Measurements from ENCODE around the gene TMPRSS12. TPM values are rescaled to one million over a fixed set of nuclear protein-coding genes. Genes with fewer than 3 reads are reported as not detected.
"Not testable (repeated sequence)": the region's sequence is repeated elsewhere in the genome, so short reads cannot be mapped to it uniquely, and the experiment has no call there.

Gene TMPRSS12
- total and polyA plus RNA-seq, 2 donors (not counting 1 experiment from before 2014, with no cell fraction given): not detected

DNA sequence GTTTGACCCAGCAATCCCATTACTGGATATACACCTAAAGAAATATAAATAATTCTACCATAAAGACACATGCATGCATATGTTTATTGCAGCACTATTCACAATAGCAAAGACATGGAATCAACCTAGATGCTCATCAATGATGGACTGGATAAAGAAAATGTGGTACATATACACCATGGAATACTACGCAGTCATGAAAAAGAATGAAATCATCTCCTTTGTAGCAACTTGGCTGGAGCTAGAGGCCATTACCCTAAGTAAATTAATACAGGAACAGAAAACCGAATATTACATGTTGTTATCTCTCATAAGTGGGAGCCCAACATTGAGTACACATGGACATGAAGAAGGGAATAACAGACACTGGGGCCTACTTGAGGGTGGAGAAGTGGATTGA is 13.0 kb downstream of the TMPRSS12 start:
- CTCF ChIA-PET; H3K9ac ChIP-seq (ENCODE audit: low read length); H3K9me3 Mint-ChIP-seq (ENCODE audit: insufficient read depth); H3K36me3 ChIP-seq (replicated peaks in 1 of 2; ENCODE audit: control extremely low read depth in 1 of 2, control insufficient read depth in 1 of 2, extremely low read depth in 1 of 2, insufficient read depth in 2 of 2, low read length in 1 of 2); H3K4me3 ChIP-seq (ENCODE audit: control extremely low read depth in 1 of 5, extremely low read depth in 1 of 5, insufficient read depth in 1 of 5, low read depth in 2 of 5, low read length in 4 of 5); H3K79me2 ChIP-seq (ENCODE audit: control insufficient read depth, insufficient read depth, low read length); H2AFZ ChIP-seq (ENCODE audit: insufficient read depth, low read depth, low read length, poor library complexity, severe bottlenecking); H3K4me1 Mint-ChIP-seq; H3K4me3 Mint-ChIP-seq; DNase-seq; ATAC-seq (ENCODE audit: low read depth); H3K27me3 ChIP-seq (replicated peaks in 1 of 4; ENCODE audit: control extremely low read depth in 1 of 4, control insufficient read depth in 3 of 4, insufficient read depth in 4 of 4, low read length in 3 of 4); intact Hi-C loops (cut with micrococcal nuclease); H3K27ac ChIP-seq (ENCODE audit: low read length in 2 of 2); H3K4me1 ChIP-seq (ENCODE audit: control insufficient read depth in 2 of 2, insufficient read depth in 2 of 2, low read length in 2 of 2); H3K27me3 Mint-ChIP-seq; H4K20me1 ChIP-seq (ENCODE audit: control insufficient read depth, insufficient read depth, low read length, poor library complexity, severe bottlenecking); H3K4me2 ChIP-seq (replicated peaks; ENCODE audit: low read depth, low read length, poor library complexity, severe bottlenecking); H3K9me3 ChIP-seq (ENCODE audit: control extremely low read depth in 1 of 3, control insufficient read depth in 2 of 3, insufficient read depth in 1 of 3, low read length in 2 of 3); H3K27ac Mint-ChIP-seq; POLR2A ChIA-PET: not testable (repeated sequence)
- 83% methylated on average over 1 of the region's 2 CpGs for WGBS (ENCODE audit: insufficient coverage)

- H3K4me3 Mint-ChIP-seq: no peak overlapping the region
- no peak overlapping the region for H2AFZ ChIP-seq (ENCODE audit: insufficient read depth, low read depth, low read length, poor library complexity, severe bottlenecking)
- H3K9ac ChIP-seq (ENCODE audit: low read length): no peak overlapping the region
- H3K9me3 Mint-ChIP-seq (ENCODE audit: insufficient read depth): peaks cover 5% of the 10 kb centered on the region
- TF ChIP-seq CTCF (IDR thresholded peaks at IDR 0.05) (no peak), EZH2 (IDR thresholded peaks at IDR 0.05; ENCODE audit: borderline replicate concordance, insufficient read depth, low read depth, low read length, poor library complexity, severe bottlenecking) (no peak)
- no peak overlapping the region for H3K27ac Mint-ChIP-seq
- no peaks in the 10 kb centered on the region for H4K20me1 ChIP-seq (ENCODE audit: control insufficient read depth, insufficient read depth, low read length, poor library complexity, severe bottlenecking)
- no peaks in the 10 kb centered on the region for H3K79me2 ChIP-seq (ENCODE audit: control insufficient read depth, insufficient read depth, low read length)
- H3K4me3 ChIP-seq (ENCODE audit: control extremely low read depth in 1 of 5, extremely low read depth in 1 of 5, insufficient read depth in 1 of 5, low read depth in 2 of 5, low read length in 4 of 5): no peak overlapping the region
- CTCF ChIA-PET: no interaction called here
- WGBS (ENCODE audit: insufficient coverage): 80% methylated on average over 1 of the region's 4 CpGs
- POLR2A ChIA-PET: no interaction called here
- H3K9me3 ChIP-seq (ENCODE audit: control extremely low read depth in 1 of 3, control insufficient read depth in 2 of 3, insufficient read depth in 1 of 3, low read length in 2 of 3): peaks cover 0 to 3% (median 0%) of the 10 kb centered on the region in 3 donors
- intact Hi-C loops (cut with micrococcal nuclease): no loop called here
- DNase-seq (no peak), ATAC-seq (ENCODE audit: low read depth) (no peak)
- no peak overlapping the region for H3K27ac ChIP-seq (ENCODE audit: low read length in 2 of 2)
- H3K27me3 ChIP-seq (replicated peaks in 1 of 4; ENCODE audit: control extremely low read depth in 1 of 4, control insufficient read depth in 3 of 4, insufficient read depth in 4 of 4, low read length in 3 of 4): no peaks in the 10 kb centered on the region
- no peak overlapping the region for H3K4me2 ChIP-seq (replicated peaks; ENCODE audit: low read depth, low read length, poor library complexity, severe bottlenecking)
- H3K4me1 ChIP-seq (ENCODE audit: control insufficient read depth in 2 of 2, insufficient read depth in 2 of 2, low read length in 2 of 2): no peaks in the 10 kb centered on the region
- H3K27me3 Mint-ChIP-seq: no peaks in the 10 kb centered on the region
- no peaks in the 10 kb centered on the region for H3K4me1 Mint-ChIP-seq
- no peaks in the 10 kb centered on the region for H3K36me3 ChIP-seq (replicated peaks in 1 of 2; ENCODE audit: control extremely low read depth in 1 of 2, control insufficient read depth in 1 of 2, extremely low read depth in 1 of 2, insufficient read depth in 2 of 2, low read length in 1 of 2)
Observed at GRCh38 chr12:50859621-50860310, 17.0 kb downstream of the TMPRSS12 start.

All from B cell (primary cell).